Keratinocyte (primary cell): ENCODE measurements around the gene AMIGO2. TPM values are rescaled to one million over a fixed set of nuclear protein-coding genes. Genes with fewer than 3 reads are reported as not detected.

Experiments
- DNase-seq: peaks from one replicate; pipeline ENCODE4 v3.0.0-alpha.2; 2011; ENCODE audit warnings: low read depth, missing footprints, low spot score
- FAIRE-seq: peaks from 2 replicates; lab custom pipeline; 2011; peaks lifted over from hg19 to GRCh38; lab: Jason Lieb, UNC
- H2AFZ ChIP-seq: 2 replicates; pipeline ENCODE4 v1.6.0; 2012; ENCODE audit warnings: low read length, control low read depth, inconsistent platforms; ENCODE audit not compliant: control insufficient read depth
- H3K27ac ChIP-seq: 2 replicates; pipeline ENCODE4 v1.5.1; 2011; ENCODE audit warnings: low read length; ENCODE audit not compliant: control insufficient read depth, insufficient read depth
- H3K27me3 ChIP-seq: 3 replicates; pipeline ENCODE4 v1.6.0; 2011; ENCODE audit warnings: low read length; ENCODE audit not compliant: control insufficient read depth, insufficient read depth; ENCODE audit errors: extremely low read depth
- H3K36me3 ChIP-seq, 2 experiments: 2 replicates in 1 of 2; 3 replicates in 1 of 2; pipeline ENCODE4 v1.5.1; 2011; ENCODE audit warnings: low read length in 2 of 2, mild to moderate bottlenecking in 1 of 2; ENCODE audit not compliant: control insufficient read depth in 2 of 2, insufficient read depth in 2 of 2; ENCODE audit errors: extremely low read depth in 1 of 2
- H3K4me1 ChIP-seq: 3 replicates; pipeline ENCODE4 v1.5.1; 2011; ENCODE audit warnings: low read length; ENCODE audit not compliant: control insufficient read depth, insufficient read depth; ENCODE audit errors: extremely low read depth
- H3K4me2 ChIP-seq: 3 replicates; pipeline ENCODE4 v1.6.0; 2011; ENCODE audit warnings: low read depth, low read length; ENCODE audit not compliant: control insufficient read depth, insufficient read depth; ENCODE audit errors: extremely low read depth
- H3K4me3 ChIP-seq, 3 experiments: fragments of 200-600 bp in 1 of 3; sonication (generic) in 1 of 3; 2 replicates in 2 of 3; 3 replicates in 1 of 3; pipeline ENCODE4 v1.5.1; 2011 to 2016; ENCODE audit warnings: low read length in 3 of 3, mild to moderate bottlenecking in 3 of 3, control low read depth in 2 of 3, inconsistent platforms in 1 of 3, low read depth in 1 of 3, mixed read lengths in 1 of 3, mixed run types in 1 of 3, moderate library complexity in 1 of 3; ENCODE audit not compliant: control insufficient read depth in 2 of 3, insufficient read depth in 2 of 3; ENCODE audit errors: extremely low read depth in 1 of 3
- H3K79me2 ChIP-seq: 2 replicates; pipeline ENCODE4 v1.6.0; 2012; ENCODE audit warnings: low read length; ENCODE audit not compliant: control insufficient read depth, insufficient read depth
- H3K9ac ChIP-seq: 3 replicates; pipeline ENCODE4 v1.6.0; 2011; ENCODE audit warnings: low read length; ENCODE audit not compliant: control insufficient read depth, insufficient read depth; ENCODE audit errors: extremely low read depth
- H3K9me1 ChIP-seq: 3 replicates; pipeline ENCODE4 v1.6.0; 2011; ENCODE audit warnings: low read length; ENCODE audit not compliant: control insufficient read depth, insufficient read depth; ENCODE audit errors: extremely low read depth
- H3K9me3 ChIP-seq: 2 replicates; pipeline ENCODE4 v1.5.1; 2012; ENCODE audit warnings: low read depth, low read length; ENCODE audit not compliant: control insufficient read depth
- H4K20me1 ChIP-seq: 3 replicates; pipeline ENCODE4 v1.6.0; 2011; ENCODE audit warnings: low read length; ENCODE audit not compliant: control insufficient read depth, insufficient read depth; ENCODE audit errors: extremely low read depth
- CTCF ChIP-seq, 3 experiments: IDR thresholded peaks in 1 of 3; conservative IDR thresholded peaks in 1 of 3; optimal IDR thresholded peaks in 1 of 3; 2 replicates in 2 of 3; 3 replicates in 1 of 3; pipeline versions ENCODE3 to v1.5.1; 2011; ENCODE audit warnings: low read length in 3 of 3, mild to moderate bottlenecking in 3 of 3, moderate library complexity in 2 of 3, control low read depth in 1 of 3, inconsistent platforms in 1 of 3; ENCODE audit not compliant: insufficient read depth in 2 of 3; ENCODE audit errors: extremely low read depth in 1 of 3
- EZH2 ChIP-seq: IDR thresholded peaks from one replicate; pipeline ENCODE4 v1.6.1; 2012; ENCODE audit warnings: inconsistent platforms, mild to moderate bottlenecking, low read length, moderate library complexity
- dilution Hi-C: fragments of 300-500 bp; cut with MboI; formaldehyde crosslinking; loops from one replicate; pipeline ENCODE4 v1.7.0; 2020; ENCODE audit warnings: low sequenced_read_pairs; ENCODE audit not compliant: extremely low pct_ligation_motif_present
- polyA plus RNA-seq, 5 experiments: library from polyadenylated mRNA; depleted of rRNA in 3 of 5; stranded (reverse) in 3 of 5; stranded (forward) in 1 of 5; unstranded in 1 of 5; fragments of >200 nt; gene quantifications; 1 replicate in 1 of 5; 2 replicates in 3 of 5; 3 replicates in 1 of 5; pipeline versions ENCODE4 v1.2.1 to v1.2.3, GENCODE V29; 2011 to 2012; ENCODE audit warnings: missing spikeins in 2 of 5, low read depth in 1 of 5, low replicate concordance in 1 of 5

AMIGO2 gene
- polyA plus RNA-seq, 1 donor (not counting 4 experiments of a cell fraction or from before 2014, with no cell fraction given): 71.3 TPM

- no peaks in the 10 kb centered on the region for H4K20me1 ChIP-seq
- TF ChIP-seq CTCF (optimal IDR thresholded peaks at IDR 0.05 in 1 of 3, IDR thresholded peaks at IDR 0.05 in 1 of 3, conservative IDR thresholded peaks at IDR 0.05 in 1 of 3; ENCODE audit: extremely low read depth in 1 of 3, insufficient read depth in 2 of 3, low read length in 3 of 3) (no peak), EZH2 (no peak)
- no peak overlapping the region for H3K9ac ChIP-seq
- H3K9me1 ChIP-seq: no peaks in the 10 kb centered on the region
- H3K79me2 ChIP-seq: no peaks in the 10 kb centered on the region
- peaks cover 32% of the 10 kb centered on the region for H3K4me1 ChIP-seq
- DNase-seq: no peak
- no peak overlapping the region for H2AFZ ChIP-seq
- no peak for FAIRE-seq
- dilution Hi-C loops: no loop called here
- H3K27me3 ChIP-seq: no peaks in the 10 kb centered on the region
- no peak overlapping the region for H3K4me3 ChIP-seq
- H3K27ac ChIP-seq: no peak overlapping the region
- peaks cover 4 to 7% of the 10 kb centered on the region in 2 experiments for H3K36me3 ChIP-seq
- H3K9me3 ChIP-seq: no peaks in the 10 kb centered on the region
- no peak overlapping the region for H3K4me2 ChIP-seq
Measured at GRCh38 chr12:47100160-47100559, 20.4 kb upstream of the AMIGO2 start.

GRCh38 chr12:47099610-47100009 is 19.9 kb upstream of the AMIGO2 start:
- no peaks in the 10 kb centered on the region for H3K9me3 ChIP-seq
- no peak for FAIRE-seq

More at GRCh38 chr12:47099610-47100009, 19.9 kb upstream of the AMIGO2 start:
- Histone ChIP-seq H3K4me2 (no peak overlapping the region), H3K4me3 (no peak overlapping the region), H3K27ac (no peak overlapping the region), H3K27me3 (no peaks in the 10 kb centered on the region), H3K4me1 (peaks cover 37% of the 10 kb centered on the region), H2AFZ (no peak overlapping the region), H4K20me1 (no peaks in the 10 kb centered on the region), H3K79me2 (no peaks in the 10 kb centered on the region), H3K9ac (no peak overlapping the region), H3K36me3 (peaks cover 1 to 7% of the 10 kb centered on the region in 2 experiments), H3K9me1 (no peaks in the 10 kb centered on the region)
- DNase-seq: no peak
- dilution Hi-C loops: no loop called here
- no peak for TF ChIP-seq CTCF (optimal IDR thresholded peaks at IDR 0.05 in 1 of 3, IDR thresholded peaks at IDR 0.05 in 1 of 3, conservative IDR thresholded peaks at IDR 0.05 in 1 of 3; ENCODE audit: extremely low read depth in 1 of 3, insufficient read depth in 2 of 3, low read length in 3 of 3)
- no peak for TF ChIP-seq EZH2
